HG02588 (cell line): ENCODE measurements around the gene KAZN.

Experiments
- ATAC-seq: cut with Tn5 transposase; IDR thresholded peaks from one replicate; pipeline ENCODE4 v1.9.1; 2021; ENCODE audit warnings: mild to moderate bottlenecking, moderate library complexity; ENCODE audit not compliant: unreplicated experiment

The KAZN gene

GRCh38 chr1:14705824-14706223 lies 107.3 kb downstream of the KAZN start:
- no peak for ATAC-seq

DNA sequence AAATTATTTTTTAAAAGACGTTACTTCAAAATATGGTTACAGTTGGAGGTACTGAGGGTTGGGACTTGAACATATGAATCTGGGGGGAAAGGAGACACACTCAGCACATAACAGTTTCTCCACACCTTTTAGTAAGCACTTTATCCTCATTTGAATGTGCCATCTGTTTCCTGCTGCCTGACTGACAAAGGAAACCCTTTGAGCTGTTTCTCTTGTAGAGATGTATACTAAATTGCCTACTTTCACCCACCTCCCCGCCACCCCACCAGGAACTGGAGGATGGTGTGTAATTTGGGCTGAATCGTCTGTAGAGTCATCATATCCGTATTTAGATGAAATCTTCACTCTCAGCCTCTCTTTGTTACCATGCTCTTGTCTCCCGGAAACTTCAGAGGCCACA lies 108.1 kb downstream of the KAZN start:
- no peak for ATAC-seq

DNA sequence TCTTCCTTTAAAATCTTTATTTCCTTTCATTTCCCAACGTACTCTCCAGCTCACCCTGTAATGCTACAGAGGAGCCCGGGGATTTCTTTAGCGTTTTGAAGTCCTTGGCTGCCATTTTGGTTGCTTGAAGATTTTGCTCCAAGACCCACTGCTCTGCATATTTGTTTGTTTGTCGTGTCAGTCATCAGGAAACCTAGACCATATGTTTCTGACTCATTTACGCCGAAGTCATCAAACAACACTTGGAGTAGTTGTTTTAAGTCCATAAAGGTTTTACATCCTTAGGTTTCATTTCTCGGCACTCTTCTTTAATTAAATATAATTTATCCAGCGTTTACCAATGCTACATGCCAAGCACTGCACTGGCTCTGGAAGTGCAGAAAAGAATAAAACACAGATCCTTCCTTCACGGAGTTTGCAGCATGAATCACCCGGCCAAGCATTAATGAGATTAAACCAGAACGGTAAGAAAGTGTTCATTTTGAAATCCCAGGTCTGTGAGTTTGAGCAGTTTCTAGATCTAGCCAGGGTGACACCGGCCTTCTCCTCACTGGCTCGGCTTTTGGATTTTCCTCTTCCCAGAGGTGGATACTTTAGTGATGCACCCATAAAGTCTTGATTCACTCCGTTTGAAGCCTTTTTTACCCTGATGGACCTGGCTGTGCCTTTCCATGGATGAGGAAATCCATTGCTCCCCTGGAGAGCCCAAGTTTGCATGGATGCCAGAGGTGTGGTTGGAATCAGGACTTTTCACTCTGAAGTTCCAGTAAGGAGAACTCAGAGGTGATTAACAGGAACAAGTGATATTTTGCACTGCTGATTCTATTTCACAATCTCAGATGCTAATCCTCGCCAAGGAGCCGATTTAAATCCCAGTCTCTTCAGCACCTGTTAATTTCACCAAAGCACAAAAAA lies 109.3 kb downstream of the KAZN start:
- ATAC-seq, result no peak

DNA sequence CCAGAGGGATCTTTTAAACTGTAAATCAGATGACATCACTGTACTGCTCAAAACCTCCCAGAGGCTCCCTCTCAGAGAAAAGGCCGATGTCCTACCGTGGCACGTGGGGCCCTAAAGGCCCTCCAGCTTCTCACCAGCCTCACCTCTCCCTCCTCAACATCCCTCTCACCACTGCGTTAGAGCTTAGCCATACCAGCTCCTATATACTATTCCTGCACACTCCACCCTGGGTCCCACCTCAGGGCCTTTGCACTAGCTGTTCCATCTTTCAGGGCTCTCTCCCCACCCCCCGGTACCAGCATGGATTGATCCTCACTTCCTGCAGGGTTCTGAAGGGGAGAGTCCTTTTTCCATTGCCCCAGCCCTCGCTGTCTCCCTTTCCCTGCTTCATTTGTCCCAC lies 111.8 kb downstream of the KAZN start:
- ATAC-seq, result no peak

DNA sequence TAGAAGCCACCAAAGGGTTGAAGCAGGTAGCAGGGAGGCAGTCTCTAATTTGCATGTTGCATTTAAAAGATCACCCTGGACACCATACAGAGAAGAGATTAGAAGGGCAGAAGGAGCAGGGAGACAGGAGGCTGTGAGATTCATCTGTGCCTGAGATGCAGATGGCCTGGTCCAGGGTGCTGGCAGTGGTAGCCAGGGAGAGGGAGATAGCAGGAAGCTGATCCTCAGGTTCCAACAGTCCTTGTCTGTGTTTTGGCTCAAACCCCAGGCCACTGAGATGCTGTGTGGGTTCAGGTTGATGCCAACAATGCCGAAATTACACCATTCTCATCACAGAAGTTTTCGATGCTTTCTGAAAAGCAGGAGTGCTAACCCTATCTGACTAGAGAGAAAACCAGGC lies 113.7 kb downstream of the KAZN start:
- ATAC-seq, result no peak

GRCh38 chr1:14713077-14713476 lies 114.6 kb downstream of the KAZN start:
- no peak for ATAC-seq

DNA sequence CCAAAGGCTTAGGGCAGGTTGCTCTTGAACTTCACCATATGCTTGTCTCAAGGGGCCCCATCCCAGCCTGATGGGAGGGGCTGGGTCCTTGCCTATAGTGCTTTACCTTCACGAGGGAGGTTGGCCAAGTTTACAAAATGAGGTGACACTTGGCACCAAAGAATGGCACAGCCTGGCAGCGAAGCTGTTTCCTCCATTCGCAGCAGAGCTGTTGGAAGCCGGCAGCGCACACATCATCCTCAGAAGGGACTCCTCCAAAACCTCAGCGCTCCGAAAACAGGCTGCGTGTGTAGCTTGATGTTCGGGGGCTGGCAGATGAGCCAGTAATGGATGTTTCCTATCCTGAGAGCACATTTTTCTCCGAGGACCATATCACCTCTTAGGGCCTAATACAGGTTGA lies 116.8 kb downstream of the KAZN start:
- ATAC-seq, result no peak

- no peak for ATAC-seq
Measured at GRCh38 chr1:14715802-14716201, 117.3 kb downstream of the KAZN start.

DNA sequence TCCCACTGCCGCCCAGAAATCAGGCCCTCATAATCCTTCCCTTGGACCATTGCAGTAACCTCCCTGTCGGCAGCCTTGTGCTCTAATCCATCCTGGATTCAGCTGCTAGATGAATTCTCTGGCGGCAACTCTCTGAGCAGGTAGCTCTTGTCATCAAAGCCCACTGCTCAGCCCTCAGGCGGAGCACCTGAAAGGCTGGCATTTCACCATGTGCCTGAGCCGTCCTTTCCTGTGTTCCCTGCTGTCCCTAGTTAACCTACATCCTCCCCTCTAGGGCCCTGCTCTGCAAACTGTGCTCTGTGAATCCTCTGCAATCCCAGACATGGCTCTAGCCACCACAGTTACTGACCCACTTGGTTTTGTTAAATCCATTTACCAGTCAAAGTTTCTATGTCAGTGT lies 118.0 kb downstream of the KAZN start:
- no peak for ATAC-seq

GRCh38 chr1:14718476-14718875 lies 120.0 kb downstream of the KAZN start:
- no peak for ATAC-seq

- ATAC-seq, result no peak
Measured at GRCh38 chr1:14723401-14723800, 124.9 kb downstream of the KAZN start.

- ATAC-seq, result no peak
Measured at GRCh38 chr1:14724246-14724645, 125.8 kb downstream of the KAZN start.

DNA sequence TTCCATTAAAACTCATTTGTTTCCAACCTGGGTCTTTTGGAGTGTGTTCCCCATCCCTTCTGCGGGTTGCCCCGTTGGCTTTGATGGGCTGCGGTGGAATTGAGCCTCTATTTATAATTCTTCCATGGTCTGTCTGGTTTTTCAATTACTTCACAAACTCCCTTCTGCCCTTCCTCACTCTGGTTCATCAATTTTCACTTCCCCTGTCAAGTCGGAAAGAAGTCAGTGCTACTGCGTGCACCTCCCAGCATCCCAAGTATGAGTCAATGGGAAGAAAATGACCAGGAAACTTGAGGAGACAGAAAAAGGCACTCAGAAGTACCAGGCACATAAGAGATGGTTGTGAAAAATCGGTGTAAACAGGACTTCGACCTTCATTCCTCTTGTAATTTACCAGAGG lies 126.2 kb downstream of the KAZN start:
- no peak for ATAC-seq

DNA sequence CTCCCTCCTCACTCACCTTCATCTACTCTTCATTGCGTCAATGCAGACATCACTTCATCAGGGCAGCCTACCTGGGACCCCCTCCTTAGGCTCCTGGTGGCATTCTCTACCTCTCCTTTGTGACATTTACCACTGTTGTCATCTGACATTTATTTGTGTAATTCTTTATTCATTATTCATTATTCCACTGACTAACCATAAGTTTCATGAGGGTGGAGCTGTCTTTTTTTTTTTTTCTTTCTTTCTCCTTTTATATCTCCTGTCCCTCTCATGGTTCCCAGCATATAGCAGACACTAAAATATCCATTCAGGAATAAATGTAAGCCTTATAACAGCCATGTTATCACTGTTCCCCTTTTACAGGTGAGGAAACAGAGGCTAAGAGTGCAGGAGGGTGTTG lies 126.8 kb downstream of the KAZN start:
- ATAC-seq, result no peak

DNA sequence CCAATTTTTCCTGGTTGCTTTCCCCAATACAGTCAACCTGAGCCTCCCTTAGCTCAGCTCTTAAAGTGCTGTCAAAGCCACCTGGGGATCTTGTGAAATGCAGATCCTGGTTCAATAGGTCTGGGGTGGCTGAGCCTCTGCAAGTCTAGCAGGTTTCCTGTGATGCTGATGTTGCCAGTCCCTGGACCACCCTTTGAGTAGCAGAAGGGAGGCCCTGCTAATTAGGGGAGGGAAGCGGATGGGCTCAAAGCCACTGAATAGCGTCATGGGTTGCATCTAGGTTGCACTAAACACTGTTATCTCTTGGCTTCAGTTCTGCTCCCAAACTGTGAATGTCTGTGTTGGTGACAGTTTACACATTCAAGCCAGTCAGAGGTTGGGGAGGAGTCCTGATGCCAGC lies 127.2 kb downstream of the KAZN start:
- no peak for ATAC-seq

GRCh38 chr1:14726606-14727005 lies 128.1 kb downstream of the KAZN start:
- no peak for ATAC-seq

DNA sequence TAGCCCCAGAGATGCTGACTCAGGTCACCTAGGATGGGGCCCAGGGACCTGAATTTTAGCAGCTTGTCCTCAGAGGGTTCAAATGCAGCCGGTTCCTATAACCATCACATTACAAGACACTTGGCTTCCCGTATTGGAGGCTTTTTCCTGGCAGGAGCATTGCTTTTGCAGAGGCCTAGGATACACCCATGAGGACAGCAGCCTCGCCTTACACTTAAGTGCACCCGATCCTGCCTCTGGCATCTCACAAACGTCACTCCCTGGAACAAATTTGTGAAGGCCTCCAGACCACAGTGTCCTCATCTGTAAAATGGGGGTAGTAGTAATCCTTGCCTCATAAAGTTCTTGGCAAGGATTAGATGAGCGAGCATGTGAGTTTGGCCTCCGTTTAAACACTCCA lies 130.0 kb downstream of the KAZN start:
- ATAC-seq, result no peak

DNA sequence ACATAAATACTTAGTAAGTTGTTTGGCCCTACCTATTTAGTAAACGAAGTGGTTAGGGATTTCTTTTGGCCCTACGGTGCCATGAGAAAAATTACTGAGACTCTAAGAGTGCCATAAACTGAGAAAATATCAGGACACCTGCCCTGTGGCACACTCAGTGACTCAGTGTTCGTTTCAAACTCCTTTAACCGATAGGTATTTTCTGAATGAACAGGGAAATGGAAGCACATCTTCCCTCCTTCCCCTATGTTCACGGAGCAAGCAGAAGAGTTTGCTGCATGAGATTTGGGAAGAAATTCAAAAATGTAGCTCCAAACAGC lies 134.2 kb downstream of the KAZN start:
- ATAC-seq, result no peak

- ATAC-seq, result no peak
Measured at GRCh38 chr1:14733048-14733778, 134.7 kb downstream of the KAZN start.

DNA sequence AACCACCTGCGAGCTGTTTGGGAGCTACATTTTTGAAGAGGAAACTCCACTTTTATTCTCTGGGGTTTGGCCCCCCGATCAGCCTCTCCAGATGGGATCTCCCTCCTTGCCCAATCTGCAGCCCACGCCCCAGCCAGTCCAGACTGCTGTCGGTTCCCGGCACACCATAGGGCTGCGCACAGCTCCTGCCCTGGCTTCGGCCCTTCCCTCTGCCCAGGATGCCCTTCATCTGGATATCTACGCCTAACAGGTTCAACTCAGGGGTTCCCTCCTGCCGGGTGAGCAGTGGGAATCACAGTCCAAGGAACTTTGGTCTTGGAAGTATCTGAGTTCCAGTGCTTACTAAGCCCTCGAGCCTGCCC lies 135.3 kb downstream of the KAZN start:
- no peak for ATAC-seq

DNA sequence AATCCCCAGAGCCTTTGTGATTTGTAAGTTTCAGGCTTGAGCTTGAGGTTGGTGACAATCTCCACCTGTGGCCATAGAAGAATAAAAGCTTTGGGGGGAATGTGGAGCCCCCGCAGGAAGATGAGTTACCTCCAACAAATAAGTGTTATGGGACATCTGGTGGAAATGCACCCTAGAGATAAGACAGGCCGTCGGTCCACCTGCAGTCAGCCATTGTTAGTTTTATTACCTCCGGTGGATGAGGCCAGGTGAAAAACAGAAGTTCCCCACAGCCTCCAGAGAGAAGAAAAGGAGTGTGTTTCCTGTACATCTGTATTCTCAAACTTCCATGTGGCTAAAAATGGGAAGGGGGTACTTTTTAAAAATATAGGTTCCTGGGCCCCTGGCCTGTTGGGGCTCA lies 137.4 kb downstream of the KAZN start:
- no peak for ATAC-seq

GRCh38 chr1:14737561-14738094 lies 139.1 kb downstream of the KAZN start:
- ATAC-seq, result no peak
